GM18508 (cell line): ENCODE data around the gene IL20RB.
"Not testable (repeated sequence)": the region's sequence is repeated elsewhere in the genome, so short reads cannot be mapped to it uniquely, and the experiment has no call there.

Experiments
- ATAC-seq: cut with Tn5 transposase; IDR thresholded peaks from one replicate; pipeline ENCODE4 v1.9.1; 2021; ENCODE audit warnings: moderate number of reproducible peaks; ENCODE audit not compliant: insufficient read depth, unreplicated experiment

IL20RB gene

DNA sequence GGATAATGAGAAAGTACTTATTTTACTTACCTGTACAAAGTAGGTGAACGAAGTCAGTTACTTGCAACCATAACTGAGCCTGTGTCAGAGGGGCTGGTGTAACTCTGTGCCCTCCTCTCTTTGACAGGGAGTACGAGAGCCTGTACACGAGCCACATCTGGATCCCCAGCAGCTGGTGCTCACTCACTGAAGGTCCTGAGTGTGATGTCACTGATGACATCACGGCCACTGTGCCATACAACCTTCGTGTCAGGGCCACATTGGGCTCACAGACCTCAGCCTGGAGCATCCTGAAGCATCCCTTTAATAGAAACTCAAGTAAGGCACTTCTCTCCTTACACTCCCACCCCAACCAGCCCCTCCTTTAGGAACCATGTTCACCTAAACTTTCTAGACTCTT is 24.2 kb downstream of the IL20RB start:
- ATAC-seq, result no peak

GRCh38 chr3:136982520-136983138 is 24.8 kb downstream of the IL20RB start:
- ATAC-seq, result no peak

GRCh38 chr3:136984837-136985236 is 27.1 kb downstream of the IL20RB start:
- ATAC-seq, result no peak

GRCh38 chr3:136987398-136987980 is 29.7 kb downstream of the IL20RB start:
- not testable (repeated sequence) for ATAC-seq

DNA sequence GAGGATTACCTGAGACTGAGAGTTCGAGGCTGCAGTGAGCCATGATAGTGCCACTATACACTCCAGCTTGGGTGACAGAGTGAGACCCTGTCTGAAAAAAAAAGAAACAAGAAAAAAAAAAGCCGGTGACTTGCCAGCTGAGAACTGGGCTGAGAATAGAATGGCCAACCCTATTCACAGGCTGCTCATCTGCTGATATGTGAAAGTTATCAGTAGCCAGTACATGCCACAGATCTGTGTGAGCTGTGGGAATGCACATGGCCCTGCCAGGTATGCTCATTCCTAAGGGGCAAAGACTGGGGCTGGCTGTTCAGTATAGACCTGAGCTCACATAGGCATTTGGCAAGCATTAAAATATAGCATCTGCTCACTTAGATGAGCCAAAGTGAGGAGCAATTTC is 30.9 kb downstream of the IL20RB start:
- ATAC-seq, result no peak

- ATAC-seq, result no peak
Measured at GRCh38 chr3:136989781-136990524, 32.2 kb downstream of the IL20RB start.

- ATAC-seq, result no peak
Measured at GRCh38 chr3:136990826-136991225, 33.0 kb downstream of the IL20RB start.

- no peak for ATAC-seq
Measured at GRCh38 chr3:136992115-136992514, 34.3 kb downstream of the IL20RB start.

DNA sequence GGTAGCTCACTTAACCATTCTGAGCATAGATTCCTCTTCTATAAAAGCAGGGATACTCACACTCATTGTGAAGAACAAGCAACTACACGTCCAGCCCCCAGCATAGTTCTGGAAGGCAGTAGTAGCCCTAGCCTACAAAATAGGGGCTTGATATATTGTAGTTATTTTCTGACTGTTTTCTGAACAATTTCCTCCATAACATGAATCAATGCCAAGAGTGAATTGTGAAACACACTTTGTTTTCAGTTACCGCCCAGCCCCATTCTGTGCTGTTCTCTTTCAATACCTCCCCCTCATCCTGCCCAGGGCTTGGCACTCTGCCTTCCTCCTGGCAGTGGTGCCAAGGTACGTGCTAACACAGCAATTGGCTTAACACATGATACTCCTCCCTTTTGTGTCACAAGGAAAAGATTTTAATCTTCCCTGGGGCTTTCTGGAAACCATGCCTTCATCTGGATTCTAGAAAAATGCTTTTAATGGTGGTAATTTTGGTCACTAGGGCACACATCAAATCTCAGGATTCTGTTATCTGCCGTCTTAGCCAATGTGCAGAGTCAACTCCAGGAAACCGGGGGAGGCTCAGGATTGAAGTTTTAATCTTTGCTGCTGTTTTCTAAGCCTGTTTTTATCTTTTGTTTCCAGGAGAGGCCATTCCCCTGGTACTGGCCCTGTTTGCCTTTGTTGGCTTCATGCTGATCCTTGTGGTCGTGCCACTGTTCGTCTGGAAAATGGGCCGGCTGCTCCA is 37.2 kb downstream of the IL20RB start:
- no peak for ATAC-seq

DNA sequence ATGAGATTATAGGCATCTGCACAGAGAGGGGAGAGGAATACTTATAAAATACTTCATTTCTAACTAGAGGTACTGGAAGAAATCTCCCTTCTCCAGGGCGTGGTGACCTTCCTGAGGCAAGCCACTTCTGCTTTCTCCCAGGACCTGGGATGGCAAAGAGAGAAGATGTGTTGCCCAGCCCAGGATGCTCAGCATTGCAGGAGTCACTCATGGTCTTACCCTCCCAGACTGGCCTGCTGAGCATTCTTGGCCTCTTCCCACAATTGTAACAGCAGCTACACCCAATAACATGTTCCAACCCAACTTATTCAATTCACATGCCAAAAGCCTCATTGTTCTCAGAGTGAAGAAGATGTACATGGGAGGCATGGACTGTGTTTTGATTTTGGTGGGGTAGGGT is 37.9 kb downstream of the IL20RB start:
- no peak for ATAC-seq

DNA sequence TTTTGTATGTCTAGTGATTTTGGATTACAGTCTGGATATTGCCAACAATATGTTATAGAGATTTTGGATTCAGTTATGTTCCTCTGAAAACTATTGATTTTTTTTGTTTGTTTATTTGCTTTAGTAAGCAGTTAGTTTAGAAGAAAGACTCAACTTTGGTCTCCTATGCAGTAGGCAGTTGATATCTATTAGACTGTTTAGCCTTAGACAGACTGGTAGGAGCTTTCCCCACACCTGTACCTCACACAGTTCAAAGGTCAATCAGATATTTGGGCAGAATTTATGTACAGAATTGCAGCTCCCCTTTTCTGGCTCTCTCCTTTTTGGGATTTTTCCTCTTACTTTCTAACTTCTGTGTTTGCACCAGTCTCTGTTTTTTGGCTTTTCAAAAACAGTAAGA is 42.3 kb downstream of the IL20RB start:
- ATAC-seq, result no peak

GRCh38 chr3:137007376-137007775 is 49.6 kb downstream of the IL20RB start:
- ATAC-seq, result not testable (repeated sequence)

DNA sequence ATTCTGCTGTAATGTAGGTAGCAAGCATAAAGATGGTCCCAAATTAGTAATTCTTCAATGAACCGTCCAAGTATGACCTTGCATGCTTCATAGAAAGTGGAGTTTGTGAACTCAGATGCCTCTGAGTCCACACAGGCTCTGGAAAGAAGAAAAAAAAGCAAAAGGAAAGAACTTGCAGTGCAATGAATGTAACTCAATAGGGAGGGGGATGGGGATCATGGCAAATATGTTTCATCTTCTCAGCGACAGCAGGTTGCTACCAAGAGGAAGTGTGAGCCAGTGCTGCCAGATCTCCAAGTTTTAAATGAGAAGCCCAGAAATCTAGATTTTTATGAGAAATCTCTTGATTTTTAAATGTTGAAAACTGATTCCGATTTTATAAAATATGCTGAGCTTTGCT is 50.3 kb downstream of the IL20RB start:
- no peak for ATAC-seq

GRCh38 chr3:137008976-137009375 is 51.2 kb downstream of the IL20RB start:
- no peak for ATAC-seq

DNA sequence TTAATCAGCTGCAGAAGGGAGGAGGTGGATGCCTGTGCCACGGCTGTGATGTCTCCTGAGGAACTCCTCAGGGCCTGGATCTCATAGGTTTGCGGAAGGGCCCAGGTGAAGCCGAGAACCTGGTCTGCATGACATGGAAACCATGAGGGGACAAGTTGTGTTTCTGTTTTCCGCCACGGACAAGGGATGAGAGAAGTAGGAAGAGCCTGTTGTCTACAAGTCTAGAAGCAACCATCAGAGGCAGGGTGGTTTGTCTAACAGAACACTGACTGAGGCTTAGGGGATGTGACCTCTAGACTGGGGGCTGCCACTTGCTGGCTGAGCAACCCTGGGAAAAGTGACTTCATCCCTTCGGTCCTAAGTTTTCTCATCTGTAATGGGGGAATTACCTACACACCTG is 52.4 kb downstream of the IL20RB start:
- ATAC-seq, result no peak

- ATAC-seq, result no peak
Measured at GRCh38 chr3:137011153-137011552, 53.4 kb downstream of the IL20RB start.

DNA sequence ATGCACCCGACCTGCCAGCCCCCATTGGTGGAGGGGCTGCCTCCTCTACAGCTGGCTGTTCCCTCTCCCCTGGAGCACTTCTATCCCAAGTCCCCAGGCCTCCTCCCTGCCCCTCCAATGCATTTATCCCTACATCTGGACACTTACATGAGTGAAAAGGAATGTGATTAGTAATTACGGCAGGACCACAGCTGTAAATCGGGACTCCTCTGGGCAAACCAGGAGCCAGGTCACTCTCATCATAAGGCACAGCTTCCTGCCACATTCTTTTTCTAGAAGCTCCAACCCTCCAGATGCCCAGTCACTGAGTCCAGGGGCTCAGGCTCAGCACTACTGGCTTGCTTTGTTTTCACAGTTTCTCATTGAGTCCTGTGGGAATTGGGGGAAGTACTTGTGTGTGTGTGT is 54.3 kb downstream of the IL20RB start:
- no peak for ATAC-seq

GRCh38 chr3:137013951-137014688 is 56.3 kb downstream of the IL20RB start:
- no peak for ATAC-seq

GRCh38 chr3:137017316-137017715 is 59.5 kb downstream of the IL20RB start:
- ATAC-seq, result not testable (repeated sequence)

GRCh38 chr3:137020315-137020714 is 62.5 kb downstream of the IL20RB start:
- no peak for ATAC-seq
